Cortex of kidney (tissue), 1 donor: ENCODE data around the gene UBE2E2.
"Not testable (repeated sequence)": the region's sequence is repeated elsewhere in the genome, so short reads cannot be mapped to it uniquely, and the experiment has no call there.

Experiments used
- DNase-seq: peaks from one replicate; lab custom pipeline; 2025; lab: John Stamatoyannopoulos, UW

The UBE2E2 gene

GRCh38 chr3:23202921-23203707 is at the start of gene UBE2E2:
Gene UBE2E2 (plus strand): TSS chr3:23203327.
- no peak for DNase-seq

DNA sequence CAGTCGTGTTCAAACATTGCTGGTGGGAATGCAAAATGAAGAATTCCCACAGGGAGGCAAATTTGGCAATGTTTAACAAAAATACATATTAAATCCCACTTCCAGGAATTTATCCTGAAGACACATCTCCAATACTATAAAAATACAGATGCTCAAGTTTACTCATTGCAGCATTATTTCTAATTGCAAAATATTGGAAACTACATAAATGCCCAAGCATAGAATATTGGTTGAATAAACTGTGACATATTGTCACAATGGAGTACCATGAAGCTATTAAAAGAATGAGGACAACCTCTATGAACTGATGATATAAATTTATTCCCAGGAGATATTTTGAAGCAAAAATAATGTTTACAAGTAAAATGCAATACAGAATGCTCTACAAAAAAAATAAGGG is 49.7 kb upstream of the UBE2E2 start:
- no peak for DNase-seq

- no peak for DNase-seq
These were observed 45.8 kb upstream of the UBE2E2 start for GRCh38 chr3:23157331-23157730.

- DNase-seq, result no peak
These were observed 43.2 kb upstream of the UBE2E2 start for GRCh38 chr3:23159929-23160328.

GRCh38 chr3:23161308-23161707 is 41.8 kb upstream of the UBE2E2 start:
- DNase-seq, result no peak

- no peak for DNase-seq
These were observed 41.1 kb upstream of the UBE2E2 start for GRCh38 chr3:23161896-23162570.

GRCh38 chr3:23162934-23163333 is 40.2 kb upstream of the UBE2E2 start:
- no peak for DNase-seq

DNA sequence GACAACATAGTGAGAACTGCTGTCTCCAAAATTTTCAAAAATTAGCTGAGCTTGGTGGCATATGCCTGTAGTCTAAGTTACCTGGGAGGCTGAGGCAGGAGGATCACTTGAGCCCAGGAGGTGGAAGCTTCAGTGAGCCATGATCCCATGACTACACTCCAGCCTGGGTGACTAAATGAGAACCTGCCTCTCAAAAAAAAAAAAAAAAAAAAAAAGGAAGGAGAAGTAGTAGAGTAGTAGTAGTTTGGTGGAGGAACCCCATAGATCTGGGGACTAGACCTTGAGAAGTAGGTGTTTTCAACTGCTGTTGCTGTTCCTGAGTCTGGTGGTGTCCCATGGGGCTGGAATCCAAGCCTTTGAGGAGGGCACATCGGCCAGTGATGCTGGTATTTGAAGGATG is 38.4 kb upstream of the UBE2E2 start:
- DNase-seq, result no peak

DNA sequence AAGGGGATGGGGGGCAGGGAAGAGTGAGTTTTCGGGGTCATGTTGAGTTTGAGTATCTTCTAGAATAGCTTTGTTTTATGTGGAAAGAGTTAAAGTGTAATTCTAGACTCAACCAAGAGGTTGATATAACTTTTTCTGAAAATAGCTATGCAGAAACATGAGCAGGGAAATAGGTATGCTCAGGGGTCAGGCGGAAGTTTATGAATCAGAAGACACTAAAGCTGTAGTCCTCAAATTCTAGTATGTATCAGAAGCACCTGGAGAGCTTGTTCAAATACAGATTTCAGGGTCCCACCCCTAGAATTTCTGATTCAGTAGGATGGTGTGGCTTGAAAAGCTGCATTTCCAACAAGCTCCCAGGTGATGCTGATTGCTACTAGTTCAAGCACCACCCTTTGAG is 37.6 kb upstream of the UBE2E2 start:
- no peak for DNase-seq

DNA sequence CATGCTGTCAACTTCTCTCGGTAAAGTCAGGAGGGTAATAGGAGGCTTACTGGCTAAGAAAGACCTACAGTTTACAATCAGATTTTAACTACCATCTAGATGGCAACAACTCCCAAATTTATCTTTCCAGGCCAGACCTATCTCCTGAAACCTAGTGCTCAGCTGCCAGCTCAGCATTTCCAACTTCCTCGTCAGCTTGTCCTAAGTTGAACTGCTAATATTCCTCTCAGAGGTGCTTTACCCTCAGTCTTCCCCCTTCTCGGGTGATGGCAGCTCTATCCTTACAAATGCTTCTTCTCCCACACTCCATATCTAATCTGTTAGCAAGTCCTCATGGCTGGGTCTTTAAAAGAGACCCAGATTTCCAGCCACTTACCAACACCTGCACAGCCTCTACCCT is 36.9 kb upstream of the UBE2E2 start:
- DNase-seq, result no peak

- no peak for DNase-seq
These were observed 36.3 kb upstream of the UBE2E2 start for GRCh38 chr3:23166845-23167244.

DNA sequence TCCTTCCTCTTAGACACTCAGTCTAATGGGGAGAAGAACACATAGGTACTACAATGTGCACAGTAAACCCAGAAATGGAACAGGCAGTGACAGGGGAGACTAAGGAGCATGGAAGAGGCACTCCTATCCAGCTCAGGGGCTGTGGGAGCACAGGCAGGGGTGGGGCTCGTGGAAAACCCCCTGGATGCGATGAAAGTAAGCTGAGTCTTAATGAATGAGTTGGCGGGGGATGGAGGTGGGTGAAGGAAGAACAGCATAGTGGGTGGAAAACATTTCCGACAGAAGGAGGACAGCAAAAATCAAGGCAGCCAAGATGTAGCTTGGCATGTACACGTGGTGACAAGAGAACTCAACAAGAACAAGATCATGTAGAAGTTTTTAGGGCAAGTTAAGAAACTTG is 33.6 kb upstream of the UBE2E2 start:
- no peak for DNase-seq

DNA sequence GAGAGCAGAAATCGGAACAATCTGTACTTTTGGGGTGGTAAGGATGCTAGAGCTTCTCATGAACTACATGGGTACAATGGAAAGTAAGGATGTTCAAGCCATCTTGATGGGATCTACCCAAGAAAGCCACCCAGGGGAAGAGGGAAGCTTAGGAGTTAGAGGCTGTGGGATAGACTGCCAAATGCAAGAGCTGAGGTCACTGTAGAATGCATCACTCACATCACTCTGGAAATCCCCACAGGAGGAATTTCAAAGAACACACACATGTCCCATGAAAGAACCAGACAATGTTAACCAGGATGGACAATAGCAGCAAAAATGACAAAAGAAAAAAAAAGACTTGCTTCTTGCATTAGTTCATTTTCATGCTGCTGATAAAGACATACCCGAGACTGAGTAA is 32.8 kb upstream of the UBE2E2 start:
- DNase-seq, result no peak

- DNase-seq, result no peak
These were observed 31.1 kb upstream of the UBE2E2 start for GRCh38 chr3:23172059-23172458.

GRCh38 chr3:23174426-23175039 is 28.6 kb upstream of the UBE2E2 start:
- no peak for DNase-seq

GRCh38 chr3:23175341-23176083 is 27.6 kb upstream of the UBE2E2 start:
- no peak for DNase-seq

DNA sequence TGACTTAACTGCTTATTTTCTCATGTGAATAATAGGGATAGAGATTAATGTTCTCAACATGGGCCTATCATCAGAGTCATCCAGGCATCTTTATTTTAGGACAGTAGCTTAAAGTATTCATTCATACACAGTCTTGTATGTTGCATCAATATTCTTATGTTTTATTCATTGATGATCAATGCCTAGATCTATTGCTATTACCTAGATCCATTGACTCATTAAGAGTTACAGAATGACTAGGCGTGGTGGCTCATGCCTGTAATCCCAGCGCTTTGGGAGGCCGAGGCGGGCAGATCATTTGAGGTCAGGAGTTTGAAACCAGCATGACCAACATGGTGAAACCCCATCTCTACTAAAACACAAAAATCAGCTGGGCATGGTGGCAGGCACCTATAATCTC is 26.3 kb upstream of the UBE2E2 start:
- not testable (repeated sequence) for DNase-seq

GRCh38 chr3:23182996-23183513 is 20.1 kb upstream of the UBE2E2 start:
- no peak for DNase-seq

- DNase-seq, result no peak
These were observed 19.4 kb upstream of the UBE2E2 start for GRCh38 chr3:23183731-23184130.

- no peak for DNase-seq
These were observed 17.3 kb upstream of the UBE2E2 start for GRCh38 chr3:23185861-23186260.

- DNase-seq, result no peak
These were observed 13.9 kb upstream of the UBE2E2 start for GRCh38 chr3:23189187-23189586.

DNA sequence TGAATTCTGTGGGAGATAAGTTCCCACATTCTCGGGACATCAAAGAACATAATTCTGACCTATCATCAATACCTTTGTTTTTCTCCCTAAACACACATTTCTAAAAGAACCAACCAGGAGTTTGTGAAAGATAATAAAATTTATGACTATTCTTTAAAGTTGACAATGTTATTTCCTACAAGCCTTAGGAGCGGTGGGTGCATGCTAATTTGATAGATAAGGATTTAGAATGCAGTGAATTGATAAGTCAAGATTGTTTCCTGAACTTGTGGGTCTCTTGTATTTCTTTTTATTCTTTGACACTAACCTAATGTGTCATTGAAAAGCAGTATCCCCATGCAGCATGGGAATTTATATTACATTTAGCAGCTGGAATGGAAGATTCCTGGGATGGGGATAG is 10.3 kb upstream of the UBE2E2 start:
- no peak for DNase-seq
